Karpas-422 (cell line): ENCODE measurements around the gene BCO2. TPM values are rescaled to one million over a fixed set of nuclear protein-coding genes. Genes with fewer than 3 reads are reported as not detected.
A peak's percentile ranks its signal among the peaks of the same experiment; 100 is the strongest.

Source experiments
- DNase-seq: peaks from one replicate; pipeline ENCODE4 v3.0.0-alpha.2; 2015
- H2AFZ ChIP-seq: fragments of 200-600 bp; sonication (generic); 2 replicates; pipeline ENCODE4 v1.6.1; 2014; ENCODE audit warnings: antibody characterized with exemption, low read length, mixed read lengths
- H3K27ac ChIP-seq: fragments of 200-600 bp; sonication (generic); 2 replicates; pipeline ENCODE4 v1.5.1; 2014; ENCODE audit warnings: mild to moderate bottlenecking, low read length, moderate library complexity
- H3K27me3 ChIP-seq: fragments of 200-600 bp; sonication (generic); 2 replicates; pipeline ENCODE4 v1.6.1; 2014; ENCODE audit warnings: low read length, mixed read lengths
- H3K36me3 ChIP-seq: fragments of 200-600 bp; sonication (generic); 2 replicates; pipeline ENCODE4 v1.6.1; 2014; ENCODE audit warnings: low read length, mixed read lengths; ENCODE audit not compliant: insufficient read depth
- H3K4me1 ChIP-seq: fragments of 200-600 bp; sonication (generic); 2 replicates; pipeline ENCODE4 v1.6.1; 2014; ENCODE audit warnings: mild to moderate bottlenecking, low read length, mixed read lengths
- H3K4me2 ChIP-seq: fragments of 200-600 bp; sonication (generic); 2 replicates; pipeline ENCODE4 v1.6.1; 2014; ENCODE audit warnings: low read length, low read depth, mild to moderate bottlenecking; ENCODE audit not compliant: poor library complexity, severe bottlenecking
- H3K4me3 ChIP-seq: fragments of 200-600 bp; sonication (generic); 2 replicates; pipeline ENCODE4 v1.5.1; 2014; ENCODE audit warnings: mild to moderate bottlenecking, antibody characterized with exemption, low read length, mixed read lengths
- H3K79me2 ChIP-seq: fragments of 200-600 bp; sonication (generic); 2 replicates; pipeline ENCODE4 v1.6.1; 2014; ENCODE audit warnings: mild to moderate bottlenecking, low read length, mixed read lengths
- H3K9ac ChIP-seq: fragments of 200-600 bp; sonication (generic); 2 replicates; pipeline ENCODE4 v1.6.0; 2014; ENCODE audit warnings: low read length
- H3K9me2 ChIP-seq: fragments of 200-600 bp; sonication (generic), shearing (Covaris generic); replicated peaks from 2 replicates; pipeline ENCODE4 v1.6.0; 2014; ENCODE audit warnings: mild to moderate bottlenecking, low read length, moderate library complexity; ENCODE audit not compliant: insufficient read depth
- H3K9me3 ChIP-seq: fragments of 300-700, 200-600 bp; sonication (generic); 2 replicates; pipeline ENCODE4 v1.6.1; 2014; ENCODE audit warnings: low read length, mixed read lengths
- H4K20me1 ChIP-seq: fragments of 200-600 bp; sonication (generic); 2 replicates; pipeline ENCODE4 v1.6.1; 2014; ENCODE audit warnings: mild to moderate bottlenecking, antibody characterized with exemption, low read length, low read depth; ENCODE audit not compliant: insufficient read depth
- total RNA-seq: library from RNA; depleted of rRNA; stranded (reverse); fragments of >200 nt; shearing (Covaris generic); gene quantifications from 2 replicates; pipeline ENCODE4 v1.2.3, GENCODE V29; 2014; ENCODE audit warnings: low replicate concordance

Gene BCO2
- total RNA-seq, 1 experiment from 2014 or later, result 1.1 TPM

DNA sequence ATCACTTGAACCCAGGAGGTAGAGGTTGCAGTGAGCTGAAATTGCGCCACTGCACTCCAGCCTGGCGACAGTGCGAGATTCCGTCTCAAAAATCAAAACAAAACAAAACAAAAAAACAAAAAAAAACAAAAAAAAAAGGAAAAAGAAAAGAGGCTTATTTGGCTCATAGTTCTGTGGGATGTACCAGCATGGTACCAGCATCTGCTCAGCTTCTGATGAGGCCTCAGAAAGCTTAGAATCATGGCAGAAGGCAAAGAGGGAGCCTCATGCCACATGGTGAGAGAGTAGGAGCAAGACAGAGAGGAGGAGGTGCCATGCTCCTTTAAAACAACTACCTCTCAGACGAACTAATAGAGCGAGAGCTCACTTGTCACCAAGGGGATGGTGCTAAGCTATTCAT, 40.3 kb downstream of the BCO2 start:
- DNase-seq, result no peak
- no peaks in the 10 kb centered on the region for H3K36me3 ChIP-seq
- no peak overlapping the region for H2AFZ ChIP-seq
- H4K20me1 ChIP-seq, result no peaks in the 10 kb centered on the region
- H3K27ac ChIP-seq, result no peak overlapping the region
- no peak overlapping the region for H3K4me3 ChIP-seq
- no peaks in the 10 kb centered on the region for H3K27me3 ChIP-seq
- no peaks in the 10 kb centered on the region for H3K9me2 ChIP-seq
- H3K9ac ChIP-seq, result no peak overlapping the region
- H3K79me2 ChIP-seq, result no peaks in the 10 kb centered on the region
- H3K4me1 ChIP-seq, result no peaks in the 10 kb centered on the region
- no peak overlapping the region for H3K4me2 ChIP-seq
- no peaks in the 10 kb centered on the region for H3K9me3 ChIP-seq

DNA sequence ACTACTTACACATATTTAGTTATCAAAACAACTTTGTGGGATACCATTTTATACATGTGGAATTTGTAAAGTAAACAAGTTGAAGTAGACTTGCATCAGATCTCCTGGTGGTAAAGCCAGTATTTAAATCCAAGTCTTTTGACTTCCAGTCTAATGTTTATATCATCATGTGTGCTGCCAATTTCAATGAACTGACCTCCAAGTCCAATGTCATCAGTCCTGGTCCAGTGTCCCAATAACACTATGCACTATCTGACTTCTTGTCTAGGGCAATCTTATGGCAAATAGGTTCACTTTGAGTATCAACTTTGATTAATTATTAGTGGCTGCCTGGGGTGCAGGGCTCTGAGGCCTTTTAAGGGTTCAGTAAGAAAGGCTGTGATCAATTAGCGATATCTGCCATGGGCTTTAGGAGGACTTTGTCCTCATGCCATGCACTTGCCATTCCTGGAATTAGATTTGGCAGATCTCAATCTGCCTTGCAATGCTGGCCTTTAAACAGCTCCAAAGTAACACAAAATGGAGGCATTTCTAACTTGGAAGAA, 41.3 kb downstream of the BCO2 start:
- Histone ChIP-seq H3K4me3 (no peak overlapping the region), H3K27ac (no peak overlapping the region), H4K20me1 (no peaks in the 10 kb centered on the region), H3K36me3 (no peaks in the 10 kb centered on the region), H3K4me2 (no peak overlapping the region), H3K27me3 (no peaks in the 10 kb centered on the region), H2AFZ (no peak overlapping the region), H3K9me2 (no peaks in the 10 kb centered on the region), H3K9me3 (no peaks in the 10 kb centered on the region), H3K79me2 (no peaks in the 10 kb centered on the region), H3K4me1 (no peaks in the 10 kb centered on the region), H3K9ac (no peak overlapping the region)
- DNase-seq, result no peak

DNA sequence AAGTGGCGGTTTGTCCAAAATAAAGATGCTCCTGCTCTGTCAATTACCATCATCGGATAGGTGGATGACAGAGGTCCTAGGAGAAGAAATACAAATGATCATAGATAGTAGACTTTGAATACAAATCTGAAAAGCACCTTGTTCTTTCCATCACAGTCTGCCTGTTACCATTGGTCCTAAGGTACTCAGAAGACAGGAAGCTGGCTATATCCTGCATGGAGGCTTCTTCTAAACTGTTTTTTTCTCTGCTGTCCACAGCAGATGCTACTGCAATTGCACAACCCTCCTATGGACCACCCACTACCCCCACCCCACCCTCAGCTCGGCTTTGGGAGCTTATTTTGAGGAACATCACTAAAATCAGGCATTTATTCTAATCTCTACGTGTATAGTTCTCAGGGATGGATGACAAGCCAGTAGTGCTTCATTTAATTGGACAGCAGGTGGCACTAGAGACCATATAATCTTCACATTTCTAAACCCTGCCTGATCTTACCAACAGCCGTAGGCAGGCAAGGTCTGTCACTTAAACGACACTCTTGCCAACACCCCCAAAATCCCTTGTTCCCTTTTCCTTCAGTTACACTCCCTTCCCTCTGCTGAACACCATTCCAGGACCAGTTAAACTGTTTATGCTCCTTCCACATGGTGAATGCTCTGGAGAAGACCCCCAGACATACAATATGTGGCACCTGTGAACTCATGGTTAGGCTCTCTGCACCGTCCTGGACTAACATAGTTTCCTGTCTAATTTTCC, 44.3 kb downstream of the BCO2 start:
- DNase-seq, result peak; percentile 79
- Histone ChIP-seq H3K27me3 (no peaks in the 10 kb centered on the region), H3K27ac (no peak overlapping the region), H3K4me2 (no peak overlapping the region), H4K20me1 (no peaks in the 10 kb centered on the region), H3K4me1 (no peaks in the 10 kb centered on the region), H3K9ac (no peak overlapping the region), H3K4me3 (no peak overlapping the region), H3K9me2 (no peaks in the 10 kb centered on the region), H3K9me3 (no peaks in the 10 kb centered on the region), H3K36me3 (no peaks in the 10 kb centered on the region), H3K79me2 (no peaks in the 10 kb centered on the region), H2AFZ (no peak overlapping the region)

DNA sequence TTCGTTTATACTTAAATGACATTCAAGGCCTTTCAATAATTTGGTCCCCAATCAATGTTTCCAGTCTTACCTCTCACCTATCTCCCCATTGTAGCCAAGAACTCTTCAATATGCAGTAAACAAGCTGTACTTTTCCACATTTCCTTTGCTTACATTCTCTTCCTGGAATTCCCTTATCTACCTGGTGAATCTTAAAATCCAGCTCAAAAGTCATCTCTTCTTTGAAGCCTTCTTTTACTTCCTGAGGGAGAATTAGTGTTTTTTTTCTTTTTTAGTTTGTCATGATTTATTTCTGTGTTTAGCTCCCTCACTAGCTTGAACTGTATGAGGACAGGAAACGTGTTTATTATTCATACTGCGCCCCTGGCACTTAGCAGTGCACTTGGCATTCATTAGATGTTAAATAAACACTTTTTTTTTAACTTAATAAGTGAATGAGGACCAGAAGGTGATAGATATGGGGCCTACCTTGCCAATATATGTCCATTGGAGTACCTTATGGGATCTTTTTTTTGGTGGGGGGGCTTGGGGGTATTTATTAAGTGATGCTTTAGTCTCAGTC, 46.0 kb downstream of the BCO2 start:
- no peak overlapping the region for H3K4me2 ChIP-seq
- H3K27me3 ChIP-seq, result no peaks in the 10 kb centered on the region
- H3K36me3 ChIP-seq, result no peaks in the 10 kb centered on the region

DNA sequence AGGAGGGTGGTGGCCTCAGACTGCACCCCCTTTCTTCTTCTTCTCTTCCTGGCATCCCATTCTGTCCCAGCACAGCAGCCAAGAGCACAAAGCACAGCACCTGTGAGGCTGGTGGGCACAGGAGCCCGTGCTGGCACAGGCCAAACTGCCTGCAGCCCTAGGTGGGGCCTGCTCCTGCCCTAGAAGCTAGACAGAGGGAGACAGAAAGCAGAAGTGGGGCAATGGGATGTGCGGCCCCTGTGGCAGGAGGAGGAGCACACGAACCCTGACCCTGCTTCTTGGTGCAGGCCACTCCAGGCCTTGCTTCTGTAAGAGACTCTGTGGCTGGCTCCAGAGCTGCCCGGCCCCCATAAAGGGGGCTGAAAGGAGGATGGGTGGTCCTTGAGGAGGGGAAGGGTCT, 47.0 kb downstream of the BCO2 start:
- no peaks in the 10 kb centered on the region for H4K20me1 ChIP-seq
- DNase-seq, result no peak
- H3K4me2 ChIP-seq, result no peak overlapping the region
- peaks cover 8% of the 10 kb centered on the region for H3K79me2 ChIP-seq
- no peak overlapping the region for H3K27ac ChIP-seq
- no peaks in the 10 kb centered on the region for H3K9me2 ChIP-seq
- H3K9ac ChIP-seq, result no peak overlapping the region
- H3K9me3 ChIP-seq, result no peaks in the 10 kb centered on the region
- no peaks in the 10 kb centered on the region for H3K27me3 ChIP-seq
- no peak overlapping the region for H3K4me3 ChIP-seq
- H2AFZ ChIP-seq, result no peak overlapping the region
- no peaks in the 10 kb centered on the region for H3K36me3 ChIP-seq
- peaks cover 3% of the 10 kb centered on the region for H3K4me1 ChIP-seq

More for the DNA sequence above, 46.0 kb downstream of the BCO2 start:
- H3K9me2 ChIP-seq, result no peaks in the 10 kb centered on the region
- H4K20me1 ChIP-seq, result no peaks in the 10 kb centered on the region
- no peaks in the 10 kb centered on the region for H3K79me2 ChIP-seq
- no peak overlapping the region for H3K27ac ChIP-seq
- no peaks in the 10 kb centered on the region; the same call in 1 of the 2 replicates for H3K4me1 ChIP-seq
- H2AFZ ChIP-seq, result no peak overlapping the region
- H3K4me3 ChIP-seq, result no peak overlapping the region
- no peak overlapping the region for H3K9ac ChIP-seq
- DNase-seq, result no peak
- H3K9me3 ChIP-seq, result no peaks in the 10 kb centered on the region

DNA sequence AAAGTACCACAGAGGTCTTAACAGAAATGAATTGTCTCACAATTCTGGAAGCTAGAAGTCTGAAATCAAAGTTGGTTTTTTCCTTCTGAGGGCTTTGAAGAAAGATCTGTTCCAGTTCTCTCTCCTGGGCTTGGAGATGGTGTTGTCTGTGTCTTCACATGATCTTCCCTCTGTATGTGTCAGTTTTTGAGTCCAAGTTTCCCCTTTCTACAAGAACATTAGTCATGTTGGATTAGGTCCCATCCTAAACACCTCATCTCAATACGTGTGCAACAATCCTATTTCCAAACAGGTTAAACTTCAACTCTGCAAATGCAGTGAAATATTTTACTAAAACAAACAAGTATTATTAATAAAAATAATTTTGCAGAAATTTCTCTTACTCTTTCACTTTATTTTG, 47.8 kb downstream of the BCO2 start:
- H3K9me3 ChIP-seq, result no peaks in the 10 kb centered on the region
- H2AFZ ChIP-seq, result no peak overlapping the region
- no peak overlapping the region for H3K4me3 ChIP-seq

DNA sequence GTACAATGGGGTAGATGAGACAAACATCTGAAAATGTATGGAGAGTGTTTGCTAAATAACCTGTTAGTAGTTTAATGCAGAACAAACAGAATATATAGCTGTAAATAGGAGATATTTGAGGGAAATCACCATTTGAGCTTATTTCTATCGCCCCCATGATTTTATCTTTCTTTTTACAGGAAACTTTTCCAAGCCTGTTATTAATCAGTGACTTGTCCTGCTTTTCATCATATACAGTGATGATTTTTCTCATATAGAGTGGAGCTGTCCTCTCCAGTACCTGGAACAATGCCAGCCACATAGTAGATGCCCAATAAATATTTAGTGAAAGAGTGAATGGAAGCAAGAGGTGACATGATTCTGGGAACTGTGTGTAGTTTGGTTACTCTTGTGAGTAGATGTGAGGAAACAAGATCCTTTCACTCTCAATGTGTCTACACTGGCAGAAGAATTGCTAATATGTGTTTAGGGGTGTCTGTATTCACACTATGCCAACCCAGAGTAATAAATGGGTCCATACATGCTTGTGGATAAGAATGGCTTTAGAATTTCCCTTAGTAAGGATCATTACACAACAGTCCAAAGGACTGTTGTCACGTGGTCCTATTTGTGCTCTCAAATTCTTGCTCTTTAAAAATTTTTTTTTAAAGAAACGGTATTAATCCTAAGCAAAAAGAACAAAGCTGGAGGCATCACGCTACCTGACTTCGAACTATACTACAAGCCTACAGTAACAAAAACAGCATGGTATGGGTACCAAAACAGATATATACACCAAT, 48.6 kb downstream of the BCO2 start:
- no peak overlapping the region for H2AFZ ChIP-seq
- no peaks in the 10 kb centered on the region for H4K20me1 ChIP-seq
- H3K27me3 ChIP-seq, result no peaks in the 10 kb centered on the region
- no peak overlapping the region for H3K9ac ChIP-seq
- no peak overlapping the region for H3K27ac ChIP-seq
- H3K4me1 ChIP-seq, result peaks cover 9% of the 10 kb centered on the region
- H3K79me2 ChIP-seq, result peaks cover 25% of the 10 kb centered on the region
- H3K9me2 ChIP-seq, result no peaks in the 10 kb centered on the region
- no peak for DNase-seq
- no peaks in the 10 kb centered on the region for H3K36me3 ChIP-seq
- no peaks in the 10 kb centered on the region for H3K9me3 ChIP-seq
- H3K4me2 ChIP-seq, result no peak overlapping the region
- H3K4me3 ChIP-seq, result no peak overlapping the region

More for the DNA sequence above, 47.8 kb downstream of the BCO2 start:
- no peak overlapping the region for H3K4me2 ChIP-seq
- peaks cover 9% of the 10 kb centered on the region for H3K4me1 ChIP-seq
- H3K9ac ChIP-seq, result no peak overlapping the region
- H3K9me2 ChIP-seq, result no peaks in the 10 kb centered on the region
- no peak for DNase-seq
- no peaks in the 10 kb centered on the region for H4K20me1 ChIP-seq
- peaks cover 16% of the 10 kb centered on the region for H3K79me2 ChIP-seq
- H3K27me3 ChIP-seq, result no peaks in the 10 kb centered on the region
- no peaks in the 10 kb centered on the region for H3K36me3 ChIP-seq
- no peak overlapping the region for H3K27ac ChIP-seq

DNA sequence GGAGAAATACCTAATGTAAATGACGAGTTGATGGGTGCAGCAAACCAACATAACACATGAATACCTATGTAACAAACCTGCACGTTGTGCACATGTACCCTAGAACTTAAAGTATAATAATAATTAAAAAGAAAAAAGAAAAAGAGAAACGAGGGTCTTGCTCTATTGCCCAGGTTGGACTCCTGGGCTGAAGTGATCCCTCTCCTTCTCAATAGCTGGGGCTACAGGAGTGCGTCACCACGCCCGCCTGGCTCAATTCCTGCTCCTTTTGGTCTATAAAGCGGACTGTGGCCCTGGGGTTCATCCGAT, 50.4 kb downstream of the BCO2 start:
- Histone ChIP-seq H3K9ac (peak overlapping the region; percentile 81), H3K9me3 (no peaks in the 10 kb centered on the region)
- DNase-seq, result no peak

More for the DNA sequence above, 50.4 kb downstream of the BCO2 start:
- no peaks in the 10 kb centered on the region for H4K20me1 ChIP-seq
- no peak overlapping the region for H3K27ac ChIP-seq
- peak overlapping the region; percentile 91 for H3K4me2 ChIP-seq
- peaks cover 9% of the 10 kb centered on the region for H3K4me1 ChIP-seq
- H2AFZ ChIP-seq, result peak overlapping the region; percentile 56
- 0 out of 2 replicates have a peak, but pooled peaks cover 3% of the 10 kb centered on the region for H3K36me3 ChIP-seq
- no peaks in the 10 kb centered on the region for H3K27me3 ChIP-seq
- H3K79me2 ChIP-seq, result peaks cover 26% of the 10 kb centered on the region
- H3K9me2 ChIP-seq, result no peaks in the 10 kb centered on the region
- peak overlapping the region; percentile 82 for H3K4me3 ChIP-seq
